Measurements from ENCODE around the gene ATE1.

DNA sequence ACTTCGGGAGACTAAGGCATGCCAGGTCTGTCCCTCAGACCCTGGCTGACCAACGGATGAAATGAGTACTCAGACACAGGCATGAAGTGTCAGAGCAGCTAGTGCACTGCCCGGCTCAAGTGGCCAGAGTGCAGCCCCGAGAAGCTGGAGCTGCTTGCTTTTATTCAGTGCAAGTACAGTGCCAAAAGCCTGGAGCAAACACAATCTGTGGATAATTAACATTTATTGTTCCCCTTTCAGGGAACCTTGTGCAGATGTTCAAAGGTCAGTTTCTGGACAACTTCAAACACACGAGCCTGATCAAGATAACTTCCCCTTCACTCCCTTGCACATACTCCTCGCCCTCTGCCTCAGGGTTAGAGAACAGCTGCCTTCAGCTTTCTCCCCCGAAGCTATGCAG is 7.9 kb upstream of the ATE1 start:
- TF ChIP-seq, protein P1, sequence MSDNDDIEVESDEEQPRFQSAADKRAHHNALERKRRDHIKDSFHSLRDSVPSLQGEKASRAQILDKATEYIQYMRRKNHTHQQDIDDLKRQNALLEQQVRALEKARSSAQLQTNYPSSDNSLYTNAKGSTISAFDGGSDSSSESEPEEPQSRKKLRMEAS (IDR thresholded peaks at IDR 0.05; ENCODE audit: low read depth, low read length) = 0 out of 2 replicates have a peak, but pooled peaks have one; percentile 31
- TF ChIP-seq MYC (IDR thresholded peaks at IDR 0.05; ENCODE audit: low read depth, low read length) = no peak
- TF ChIP-seq, protein P2, sequence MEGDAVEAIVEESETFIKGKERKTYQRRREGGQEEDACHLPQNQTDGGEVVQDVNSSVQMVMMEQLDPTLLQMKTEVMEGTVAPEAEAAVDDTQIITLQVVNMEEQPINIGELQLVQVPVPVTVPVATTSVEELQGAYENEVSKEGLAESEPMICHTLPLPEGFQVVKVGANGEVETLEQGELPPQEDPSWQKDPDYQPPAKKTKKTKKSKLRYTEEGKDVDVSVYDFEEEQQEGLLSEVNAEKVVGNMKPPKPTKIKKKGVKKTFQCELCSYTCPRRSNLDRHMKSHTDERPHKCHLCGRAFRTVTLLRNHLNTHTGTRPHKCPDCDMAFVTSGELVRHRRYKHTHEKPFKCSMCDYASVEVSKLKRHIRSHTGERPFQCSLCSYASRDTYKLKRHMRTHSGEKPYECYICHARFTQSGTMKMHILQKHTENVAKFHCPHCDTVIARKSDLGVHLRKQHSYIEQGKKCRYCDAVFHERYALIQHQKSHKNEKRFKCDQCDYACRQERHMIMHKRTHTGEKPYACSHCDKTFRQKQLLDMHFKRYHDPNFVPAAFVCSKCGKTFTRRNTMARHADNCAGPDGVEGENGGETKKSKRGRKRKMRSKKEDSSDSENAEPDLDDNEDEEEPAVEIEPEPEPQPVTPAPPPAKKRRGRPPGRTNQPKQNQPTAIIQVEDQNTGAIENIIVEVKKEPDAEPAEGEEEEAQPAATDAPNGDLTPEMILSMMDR (IDR thresholded peaks at IDR 0.05; ENCODE audit: low read depth, low read length) = no peak
